Stimulated activated CD4-positive, alpha-beta T cell treated with anti-CD3 and anti-CD28 coated beads, Interleukin-2, amount 100 ng/mL, for 4 hours (primary cell): ENCODE data around the gene SUSD4.

Experiments used
- DNase-seq: peaks from one replicate; pipeline ENCODE4 v3.0.0-alpha.2; 2020; ENCODE audit warnings: low read depth

SUSD4 gene

DNA sequence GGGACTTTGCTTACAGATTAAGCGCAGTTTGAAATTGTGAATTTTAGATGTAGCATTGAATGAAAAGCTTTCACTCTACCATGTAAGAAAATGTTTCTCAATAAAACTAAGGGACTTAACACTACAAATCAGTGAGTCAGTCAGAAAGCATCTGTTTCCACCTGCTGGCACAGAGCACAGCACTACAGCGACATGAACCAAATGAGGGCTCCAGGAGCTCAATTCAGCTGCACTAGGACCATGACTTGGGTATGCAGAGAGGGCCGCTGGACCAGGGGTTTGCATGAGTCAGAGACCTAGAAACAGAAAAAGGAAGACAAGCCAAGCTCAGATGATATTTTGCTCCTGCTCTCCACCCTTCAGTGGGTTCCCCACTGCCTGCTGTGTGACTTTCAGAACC, 5.2 kb downstream of the SUSD4 start:
- no peak for DNase-seq

DNA sequence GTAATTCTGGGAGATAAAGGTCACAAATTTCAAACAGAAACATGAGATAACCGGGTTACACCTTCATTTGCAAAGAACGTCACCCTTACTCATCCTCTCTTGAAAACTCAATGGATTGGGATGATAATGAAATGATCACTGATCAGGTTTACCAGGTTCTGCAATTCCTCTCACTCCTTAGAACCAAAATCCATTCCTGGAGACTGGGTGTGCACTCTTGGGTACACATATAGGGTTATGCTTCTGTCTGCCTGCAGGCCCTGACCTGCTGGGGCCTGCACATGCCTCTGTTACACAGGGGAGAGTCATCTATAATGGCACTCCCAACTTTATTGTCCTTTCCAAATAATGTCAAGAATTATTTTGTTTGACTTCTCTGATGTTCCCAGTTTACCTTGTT, 8.3 kb downstream of the SUSD4 start:
- DNase-seq, result no peak

DNA sequence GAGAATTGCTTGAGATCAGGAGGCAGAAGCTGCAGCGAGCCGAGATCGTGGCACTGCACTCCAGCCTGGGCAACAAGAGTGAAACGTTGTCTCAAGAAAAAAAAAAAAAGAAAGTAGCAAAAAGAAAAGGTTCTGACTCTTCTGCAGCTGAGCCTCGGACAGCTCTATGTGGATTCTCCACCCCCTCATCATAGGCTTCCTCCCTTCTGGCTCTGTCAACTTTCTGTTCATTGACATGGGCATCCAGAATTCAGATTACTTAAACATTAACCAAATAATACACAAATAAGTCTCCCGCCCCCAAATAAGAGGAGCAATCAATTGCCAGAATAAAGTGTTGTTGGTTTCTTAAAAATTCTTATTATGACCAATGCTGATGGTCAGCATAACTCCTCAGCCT, 10.0 kb downstream of the SUSD4 start:
- DNase-seq, result no peak

DNA sequence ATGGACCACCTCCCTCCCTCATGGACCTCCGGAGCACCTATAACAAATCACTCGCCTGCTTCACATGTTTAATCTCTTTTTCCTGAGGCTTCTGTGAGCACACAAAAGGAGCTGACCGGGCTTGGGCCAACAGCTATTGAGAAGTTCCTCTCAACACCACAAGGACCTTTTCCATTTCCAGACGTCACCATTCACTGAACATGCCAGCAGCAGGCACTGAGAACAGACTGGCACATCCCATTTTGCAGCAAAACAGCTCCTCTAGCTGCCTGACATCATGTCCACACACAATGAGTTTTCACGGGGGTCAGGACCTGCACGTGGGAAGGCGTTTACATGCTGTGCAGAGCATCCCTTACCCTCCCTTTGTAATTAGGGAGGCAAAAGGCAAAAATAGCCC, 11.0 kb downstream of the SUSD4 start:
- no peak for DNase-seq

DNA sequence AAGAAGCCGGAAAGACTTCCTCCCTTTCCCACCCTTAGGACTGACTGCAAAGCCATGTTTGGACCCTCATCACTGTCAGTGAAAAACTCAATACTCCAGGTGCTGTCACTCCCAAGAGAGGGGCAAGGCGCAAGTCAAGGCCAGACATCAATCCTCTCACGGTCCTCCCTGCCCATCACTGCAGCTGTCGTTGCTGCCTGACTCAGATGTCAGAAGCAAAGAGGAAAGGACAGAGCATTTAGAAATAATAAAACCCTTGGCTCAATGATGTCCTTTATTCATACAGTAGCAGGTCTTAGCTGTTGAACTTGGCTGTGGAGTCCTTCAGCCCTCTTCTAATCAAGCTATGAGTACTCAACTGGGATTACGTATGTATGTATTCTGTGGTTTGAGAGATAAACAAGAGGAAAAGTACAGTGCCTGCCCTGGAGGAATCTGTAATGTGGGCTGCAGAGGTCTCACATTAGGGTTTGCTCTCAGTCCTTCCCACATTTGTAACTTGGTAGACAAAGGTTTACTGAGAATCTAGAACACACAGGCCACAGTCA, 13.5 kb downstream of the SUSD4 start:
- no peak for DNase-seq

DNA sequence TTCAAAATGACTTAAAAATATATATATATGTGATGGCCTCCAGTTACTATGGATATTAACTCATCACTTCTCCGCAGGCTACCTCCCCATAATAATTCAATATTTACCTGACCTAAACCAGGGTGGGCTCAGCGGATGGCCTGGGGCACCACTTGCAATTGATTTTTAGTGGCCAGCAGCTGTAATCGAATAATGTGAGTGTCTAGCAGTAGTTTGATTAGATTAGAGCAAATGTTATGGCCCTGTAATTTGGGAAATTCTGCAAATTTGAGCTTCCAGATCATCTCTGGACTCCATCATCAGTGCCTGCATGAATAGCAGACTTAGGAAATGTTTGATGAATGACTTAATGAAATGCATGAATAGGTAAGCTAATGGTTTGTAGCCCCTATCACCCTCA, 14.7 kb downstream of the SUSD4 start:
- no peak for DNase-seq

DNA sequence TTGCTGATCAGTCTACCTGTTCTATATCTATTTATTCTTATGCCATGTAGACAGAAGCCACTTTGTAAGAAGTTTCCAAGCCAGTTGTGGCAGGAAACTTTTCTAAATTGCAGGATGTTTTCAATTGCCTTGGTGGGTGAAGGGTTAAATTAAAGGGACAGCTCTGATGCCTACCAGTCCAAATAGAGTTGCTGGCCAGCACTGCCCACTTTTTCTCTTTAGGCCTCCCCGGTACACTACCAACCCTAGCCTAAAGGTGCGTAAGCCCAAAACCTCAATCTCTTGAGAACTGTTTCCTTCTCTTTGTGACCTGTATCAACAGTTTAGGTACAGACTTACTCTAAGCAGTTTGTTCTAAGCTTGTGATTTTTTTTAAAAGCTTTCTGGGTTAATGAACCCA, 15.5 kb downstream of the SUSD4 start:
- DNase-seq, result no peak

DNA sequence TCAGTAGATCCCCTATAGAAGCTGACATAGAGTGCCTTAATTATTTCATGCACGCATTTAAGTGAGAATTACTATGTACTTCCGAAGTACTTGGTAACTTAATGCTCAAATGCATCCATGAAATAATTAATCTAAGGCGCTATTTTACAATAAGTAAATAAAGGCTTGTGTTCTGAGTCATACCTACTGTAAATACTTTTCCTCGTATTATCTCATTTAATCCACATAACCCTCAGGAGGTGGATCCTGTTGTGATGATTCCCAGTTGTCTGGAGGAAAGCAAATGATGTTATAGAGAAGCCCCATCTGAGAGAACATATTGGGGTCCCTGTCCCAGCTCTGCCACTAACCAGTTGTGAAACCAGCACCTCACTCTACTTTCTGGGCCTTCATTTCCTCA, 16.4 kb downstream of the SUSD4 start:
- no peak for DNase-seq

DNA sequence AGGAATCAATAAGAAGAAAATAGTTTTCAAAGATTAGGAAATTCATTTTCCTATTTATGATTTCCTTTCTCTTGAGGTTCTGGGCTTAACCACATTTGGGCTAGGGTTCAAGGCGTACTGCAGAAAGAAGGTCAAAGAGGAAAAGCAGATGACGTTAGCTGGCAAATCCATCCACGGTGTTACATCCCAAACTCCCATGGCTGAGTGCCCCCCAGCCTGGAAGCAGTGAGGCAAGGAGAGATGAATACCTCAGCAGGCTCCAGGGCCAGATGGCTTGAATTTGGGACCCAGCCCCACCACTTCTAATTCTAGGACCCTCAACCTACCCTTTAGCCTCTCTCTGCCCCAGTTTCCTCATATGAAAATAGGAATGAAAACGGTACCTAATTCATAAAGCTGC, 17.7 kb downstream of the SUSD4 start:
- DNase-seq, result no peak

DNA sequence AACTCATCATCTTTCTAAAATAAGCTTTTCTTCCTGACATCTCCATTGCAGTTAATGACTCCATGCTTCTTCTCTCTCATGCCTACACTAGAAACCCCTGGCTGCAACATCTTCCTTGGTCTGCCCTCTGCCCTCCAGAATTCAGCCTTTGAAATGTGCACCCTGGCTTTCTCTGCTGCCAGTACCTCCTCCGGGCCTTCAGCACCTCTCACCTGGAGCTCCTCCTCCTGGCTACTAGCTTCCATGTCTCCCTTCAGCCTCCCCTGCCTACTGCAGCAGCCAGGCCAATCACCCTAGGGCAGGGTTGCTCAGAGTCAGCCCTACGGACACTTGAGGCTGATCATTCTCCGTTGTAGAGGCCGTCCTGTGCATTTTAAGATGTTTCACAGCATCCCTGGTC, 18.3 kb downstream of the SUSD4 start:
- no peak for DNase-seq

DNA sequence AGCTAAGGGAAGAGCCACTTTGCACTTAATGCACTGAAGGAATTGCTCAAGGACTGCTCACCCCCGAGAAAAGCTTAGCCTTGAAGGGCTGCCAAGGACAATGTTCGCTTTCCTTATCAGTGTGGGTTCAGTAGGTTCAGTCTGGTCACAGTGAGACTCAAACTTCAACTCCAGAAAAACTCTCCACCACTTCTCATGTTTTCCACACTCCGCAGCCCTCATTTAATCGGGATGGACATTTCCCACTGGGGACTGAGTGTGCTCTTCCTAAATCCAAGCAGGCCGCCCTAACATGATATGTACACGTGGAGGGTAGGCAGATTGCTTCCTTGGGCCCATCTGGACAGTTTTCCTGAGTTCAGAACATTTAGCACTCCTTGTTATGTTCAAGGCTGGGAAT, 19.5 kb downstream of the SUSD4 start:
- no peak for DNase-seq

DNA sequence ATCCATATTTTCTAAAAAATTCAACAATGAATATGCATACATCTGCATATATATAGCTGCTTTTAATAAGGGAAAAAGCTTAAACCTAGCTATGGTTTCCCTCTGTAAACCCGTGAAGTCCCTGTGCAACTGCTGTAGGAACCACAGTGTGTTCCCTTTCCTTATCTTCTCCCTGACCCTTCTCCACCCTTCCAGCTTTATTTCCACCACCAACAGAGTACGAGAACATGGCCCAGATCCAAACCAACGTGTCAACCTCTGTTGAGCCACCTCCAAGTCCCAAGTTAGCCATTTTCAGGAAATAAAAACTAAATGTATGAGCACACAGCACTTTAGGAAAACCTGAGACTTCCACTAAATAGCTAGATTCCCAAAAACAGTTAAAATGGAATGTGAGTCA, 20.3 kb downstream of the SUSD4 start:
- DNase-seq, result no peak

DNA sequence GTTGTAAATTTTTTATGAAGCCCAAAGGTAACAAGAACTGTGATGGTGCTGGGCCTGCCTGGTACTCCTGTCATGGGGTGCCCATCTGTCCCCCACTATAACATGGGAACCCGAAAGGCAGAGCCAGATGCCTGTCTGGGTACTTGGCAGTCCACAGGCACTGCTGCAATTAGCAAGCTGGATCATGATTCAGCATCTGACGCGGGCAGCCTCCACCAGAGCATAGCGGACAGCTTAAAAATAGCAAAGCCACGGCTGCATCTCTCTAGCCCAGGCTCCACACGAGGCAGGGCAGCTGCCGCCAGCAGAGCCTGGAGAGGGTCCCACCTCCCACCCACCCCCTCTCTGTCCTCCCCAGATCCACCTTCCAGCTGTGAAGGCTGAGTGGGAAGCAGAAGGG, 22.9 kb downstream of the SUSD4 start:
- DNase-seq, result no peak

DNA sequence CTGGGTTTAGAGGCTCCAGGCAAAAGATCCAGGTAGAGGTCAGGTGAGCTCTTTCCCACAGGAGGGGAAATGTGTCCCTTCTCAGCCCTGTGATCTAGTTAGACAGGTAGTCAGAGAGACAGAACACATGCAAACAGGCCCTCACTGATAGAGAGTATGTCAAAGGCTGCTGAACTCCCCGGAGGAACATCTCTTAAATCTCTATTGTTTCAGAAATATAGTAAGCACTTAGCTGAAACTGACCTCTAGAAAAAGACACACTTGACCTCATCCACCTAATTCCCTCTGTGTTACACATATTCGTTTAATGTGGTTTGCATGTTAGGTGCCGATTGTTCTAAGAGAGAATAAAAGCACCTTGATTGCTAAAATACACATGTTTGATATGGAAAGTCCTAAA, 23.3 kb downstream of the SUSD4 start:
- DNase-seq, result no peak

DNA sequence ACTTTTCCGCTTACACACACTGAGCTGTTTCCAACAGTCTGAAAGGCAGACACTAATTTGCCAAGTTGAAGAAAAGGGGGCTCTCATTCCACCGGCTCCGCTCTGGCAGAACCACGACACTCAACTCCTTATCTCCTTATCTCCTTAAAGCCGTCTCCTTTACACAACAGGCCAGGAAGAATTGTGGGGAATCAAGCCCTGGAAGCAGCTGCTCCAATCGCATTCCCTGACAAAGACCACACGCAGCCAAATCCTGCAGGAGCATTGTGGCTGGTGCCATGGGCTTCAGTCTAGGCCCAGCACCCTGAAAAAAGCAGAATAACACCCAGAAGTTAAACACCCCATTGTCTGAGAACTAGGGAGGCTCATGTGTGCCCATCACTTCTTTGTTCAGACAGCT, 24.1 kb downstream of the SUSD4 start:
- no peak for DNase-seq

DNA sequence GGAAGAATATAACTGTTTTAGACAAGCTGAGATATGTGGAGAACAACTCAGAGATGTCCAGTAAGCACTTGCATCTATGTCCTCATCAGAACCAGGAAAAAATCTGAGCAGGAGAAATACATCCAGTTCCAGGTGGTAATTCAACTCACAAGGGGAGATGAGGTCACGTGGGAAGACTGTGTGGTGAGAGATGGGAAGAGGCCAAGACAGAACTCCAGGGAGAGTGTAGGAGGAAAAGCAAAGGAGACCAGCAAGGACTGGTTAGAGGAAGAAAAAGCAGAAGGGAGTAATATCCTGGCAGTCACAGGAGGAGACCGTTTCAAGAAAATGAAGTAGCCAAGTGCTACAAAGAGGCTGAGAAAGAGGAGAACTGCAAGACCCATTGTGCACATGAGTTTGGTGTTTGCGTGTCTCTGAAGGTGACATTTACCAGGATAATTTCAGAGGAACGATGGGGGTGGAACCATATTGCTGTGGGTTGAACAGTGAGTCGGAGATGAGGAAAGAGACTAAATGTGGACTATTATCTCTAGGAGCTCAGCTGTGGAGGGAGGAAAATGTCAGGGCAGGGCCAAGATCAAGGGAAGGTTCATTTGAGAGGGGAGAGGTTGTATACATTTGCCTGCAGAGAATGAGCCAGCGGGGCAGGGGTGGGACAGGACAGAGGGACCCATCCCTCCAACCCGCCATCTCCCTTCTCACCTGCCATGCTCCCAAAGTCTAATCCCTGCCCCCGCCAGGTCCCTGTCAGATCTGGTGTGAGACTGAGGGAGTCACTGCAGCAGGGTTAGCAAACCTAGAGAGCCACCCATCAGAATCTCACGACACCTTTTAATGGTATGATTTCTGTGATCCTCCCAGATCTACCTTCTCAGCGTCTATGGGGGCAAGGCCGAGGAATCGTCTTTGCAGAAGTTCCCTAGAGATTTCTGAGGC, 24.9 kb downstream of the SUSD4 start:
- no peak for DNase-seq

DNA sequence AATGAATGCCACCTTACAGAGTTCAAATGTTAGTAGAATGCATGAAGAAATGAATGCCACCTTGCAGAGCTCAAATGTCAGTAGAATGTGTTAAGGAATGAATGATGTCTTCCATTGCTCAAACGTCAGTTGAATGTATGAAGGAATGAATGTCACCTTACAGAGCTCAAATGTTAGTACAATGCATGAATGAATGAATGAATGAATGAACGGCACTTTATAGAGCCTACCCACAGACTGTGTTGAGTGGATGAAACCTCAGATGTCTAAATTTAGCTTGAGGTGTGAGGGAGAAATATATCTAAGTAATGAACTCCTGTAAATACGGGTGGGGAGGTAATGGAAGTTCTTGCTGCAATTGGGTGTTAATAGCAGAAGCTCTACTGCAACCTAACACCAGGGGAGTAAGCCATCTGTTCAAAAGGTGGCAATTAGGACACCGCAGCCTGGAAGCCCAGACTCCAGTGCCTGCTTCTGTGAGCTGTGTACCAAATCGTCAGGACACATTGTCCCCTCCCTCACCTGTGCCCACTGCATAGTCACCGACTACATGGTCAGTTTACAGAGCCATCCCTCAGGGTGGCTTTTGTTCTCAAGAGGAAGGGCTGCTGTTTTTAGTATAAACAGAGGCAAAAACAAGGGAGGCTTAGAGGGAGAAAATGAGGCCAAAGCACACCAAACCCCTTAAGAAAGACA, 26.7 kb downstream of the SUSD4 start:
- DNase-seq, result no peak

DNA sequence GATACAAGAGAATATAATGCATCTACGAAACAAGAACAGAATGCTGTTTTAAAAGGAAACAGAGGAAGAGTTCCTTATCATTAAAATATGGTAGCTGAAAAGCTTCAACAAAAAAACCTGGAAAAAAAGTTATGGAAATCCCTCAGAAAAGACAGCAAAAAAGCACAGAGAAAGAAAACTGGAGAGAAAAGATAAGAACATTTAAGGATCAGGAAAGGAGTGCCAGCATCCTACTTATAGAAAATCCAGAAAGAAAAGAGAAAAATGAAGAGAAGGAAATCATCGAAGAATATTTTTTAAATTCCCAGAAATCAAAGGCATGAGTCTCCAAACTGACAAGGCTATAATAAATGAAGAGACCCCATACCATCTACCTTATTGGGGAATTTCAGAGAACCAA, 29.8 kb downstream of the SUSD4 start:
- no peak for DNase-seq

DNA sequence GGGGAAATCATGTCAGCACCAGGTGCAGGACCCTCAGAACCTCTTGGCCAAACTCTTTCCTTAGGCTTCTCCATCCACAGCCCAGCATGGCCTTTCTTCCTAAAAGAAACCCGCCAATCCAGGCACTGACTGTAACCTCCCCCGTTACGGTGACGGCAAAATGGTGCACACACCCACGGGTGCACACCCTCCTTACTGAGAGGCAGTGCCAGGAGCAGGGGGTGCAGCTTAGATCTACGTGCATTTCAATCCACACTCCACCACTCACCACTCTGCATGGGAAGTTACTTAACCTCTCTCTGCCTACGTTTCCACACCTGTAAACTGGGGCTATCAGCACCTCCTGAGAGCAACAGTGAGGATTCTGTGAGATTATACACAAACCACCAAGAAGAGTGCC, 31.0 kb downstream of the SUSD4 start:
- DNase-seq, result no peak

DNA sequence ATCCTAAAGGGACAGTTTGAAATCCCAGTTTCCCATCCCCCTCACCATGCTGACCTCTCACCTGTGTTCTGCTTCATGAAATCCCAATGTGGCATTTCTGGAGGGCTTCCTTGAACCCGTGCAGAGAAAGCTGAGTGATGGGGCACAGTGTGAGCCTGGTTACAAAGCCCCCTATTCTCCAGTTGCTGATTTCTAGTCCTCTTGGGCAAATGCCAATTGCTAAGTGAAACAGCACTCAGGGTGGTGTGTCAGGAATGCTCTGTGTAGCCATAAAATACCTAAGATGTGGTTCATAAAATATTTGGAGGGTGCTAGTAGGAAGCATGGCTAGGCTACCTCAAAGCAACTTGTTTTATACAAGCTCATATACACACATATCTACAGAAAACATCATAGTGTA, 32.0 kb downstream of the SUSD4 start:
- DNase-seq, result no peak

DNA sequence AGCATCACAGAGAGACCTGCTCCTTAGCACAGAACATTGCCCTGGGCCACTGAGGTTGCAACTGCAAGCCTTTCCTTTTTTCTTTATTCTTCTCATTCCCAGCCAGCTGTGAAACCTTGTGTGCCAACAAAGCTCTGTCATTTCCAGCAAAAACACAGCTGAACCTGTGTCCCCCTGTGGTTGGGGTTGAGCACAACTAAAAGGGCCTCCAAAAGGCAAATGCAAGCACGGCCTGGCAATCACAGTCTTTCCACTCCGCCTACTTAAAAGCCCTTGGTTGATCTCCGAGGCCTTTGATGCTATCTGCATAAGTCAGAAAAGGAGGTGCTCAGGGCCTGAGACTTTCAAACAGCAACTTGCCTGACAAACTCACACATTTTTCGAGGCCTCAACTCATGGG, 32.7 kb downstream of the SUSD4 start:
- DNase-seq, result peak; percentile 1

DNA sequence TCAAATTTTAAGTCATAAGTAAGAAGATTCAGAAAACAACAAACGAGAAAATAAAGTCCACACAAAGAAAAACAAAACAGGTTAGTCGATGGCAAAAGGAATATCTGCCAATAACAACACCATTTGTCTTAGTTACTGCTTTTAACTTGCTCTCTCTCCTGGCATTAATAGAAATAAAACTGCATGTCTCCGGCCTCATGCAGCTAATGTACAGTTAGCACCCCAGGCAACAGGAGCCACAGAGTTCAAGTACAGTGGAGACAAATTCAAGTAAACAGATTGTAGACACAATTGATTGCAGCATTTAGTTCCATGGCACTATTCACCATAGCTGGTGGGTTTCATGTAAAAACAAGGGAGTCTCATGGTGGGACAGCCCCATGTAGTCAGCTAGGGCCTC, 33.5 kb downstream of the SUSD4 start:
- DNase-seq, result no peak

DNA sequence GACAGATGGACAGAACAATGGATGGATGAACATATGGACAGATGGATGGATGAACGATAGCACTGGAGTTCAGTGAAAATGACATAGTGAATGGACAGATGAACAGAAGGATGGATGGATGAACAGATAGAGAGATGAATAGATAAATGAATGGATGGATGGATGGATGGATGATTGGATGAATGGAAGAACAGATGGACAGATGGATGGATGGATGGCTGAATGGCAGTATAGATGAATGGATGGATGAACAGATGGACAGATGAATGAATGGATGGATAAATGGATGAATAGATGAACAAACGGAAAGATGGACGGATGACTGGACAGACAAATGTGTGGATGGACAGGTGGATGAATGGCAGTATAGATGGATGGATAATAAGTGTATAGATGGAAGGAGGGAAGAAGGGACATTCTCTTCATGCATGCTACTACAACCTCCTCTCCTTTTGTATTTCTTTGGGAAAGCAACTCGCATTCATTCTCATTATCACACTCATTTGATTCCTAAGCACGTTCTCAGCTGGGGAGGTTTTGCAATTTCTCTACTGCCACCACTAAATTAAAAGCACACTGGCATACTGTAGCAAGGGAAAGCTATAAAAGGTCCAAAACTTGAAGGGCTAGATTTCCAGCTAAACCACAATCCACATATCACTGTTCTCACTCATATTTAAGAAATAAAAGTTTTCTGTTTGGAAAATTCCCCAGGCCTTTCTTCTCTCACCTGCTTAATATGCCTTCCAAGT, 34.1 kb downstream of the SUSD4 start:
- no peak for DNase-seq
